A673 (cell line): ENCODE data around the gene ACSM4. TPM values are rescaled to one million over a fixed set of nuclear protein-coding genes. Genes with fewer than 3 reads are reported as not detected.

ENCODE experiments used
- BruUV-seq: library from RNA; stranded (reverse); fragments of 400-500 nt; replicated peaks from 2 replicates; lab custom pipeline; 2021; lab: Mats Ljungman, UMichigan
- CTCF ChIA-PET: fragments of 300-600 bp; sonication (Branson Sonifier 250); formaldehyde crosslinking; loops from one replicate; lab custom pipeline; 2022; ENCODE audit warnings: antibody characterized with exemption; lab: Charles Lee
- POLR2A ChIA-PET: fragments of 300-600 bp; sonication (Branson Sonifier 250); formaldehyde crosslinking; loops from one replicate; lab custom pipeline; 2022; ENCODE audit warnings: antibody characterized with exemption; ENCODE audit not compliant: low non-redundant PET; lab: Charles Lee
- DNase-seq: peaks from one replicate; pipeline ENCODE4 v3.0.0-alpha.2; 2015; ENCODE audit warnings: low spot score
- H3K27ac ChIP-seq: fragments of 200-600 bp; sonication (generic); 2 replicates; pipeline ENCODE4 v1.5.1; 2016; ENCODE audit warnings: mixed run types, low read depth, mild to moderate bottlenecking, mixed read lengths, antibody characterized with exemption, low read length; ENCODE audit not compliant: poor library complexity, severe bottlenecking
- H3K27me3 ChIP-seq: fragments of 200-600 bp; sonication (generic); replicated peaks from 2 replicates; pipeline ENCODE4 v1.6.1; 2017; ENCODE audit warnings: mixed run types, low read depth, mild to moderate bottlenecking, mixed read lengths, antibody characterized with exemption, low read length; ENCODE audit not compliant: insufficient read depth, poor library complexity
- H3K36me3 ChIP-seq: fragments of 200-600 bp; sonication (generic); 2 replicates; pipeline ENCODE4 v1.6.1; 2016; ENCODE audit warnings: mixed run types, mild to moderate bottlenecking, mixed read lengths, antibody characterized with exemption, low read length; ENCODE audit not compliant: insufficient read depth, poor library complexity, severe bottlenecking
- H3K4me1 ChIP-seq: fragments of 200-600 bp; sonication (generic); 2 replicates; pipeline ENCODE4 v1.6.1; 2017; ENCODE audit warnings: mixed run types, mild to moderate bottlenecking, mixed read lengths, antibody characterized with exemption, low read length; ENCODE audit not compliant: insufficient read depth, poor library complexity, severe bottlenecking
- H3K4me3 ChIP-seq: fragments of 200-600 bp; sonication (generic); 2 replicates; pipeline ENCODE4 v1.5.1; 2016; ENCODE audit warnings: low read depth, mixed run types, mild to moderate bottlenecking, mixed read lengths, low read length; ENCODE audit not compliant: poor library complexity, severe bottlenecking
- H3K9me3 ChIP-seq: fragments of 200-600 bp; sonication (generic); 2 replicates; pipeline ENCODE4 v1.6.1; 2016; ENCODE audit warnings: mixed run types, low read depth, mild to moderate bottlenecking, mixed read lengths, antibody characterized with exemption, low read length; ENCODE audit not compliant: poor library complexity, severe bottlenecking
- CTCF ChIP-seq: fragments of 300-800, 200-600 bp; sonication (generic); conservative IDR thresholded peaks from 2 replicates; pipeline ENCODE4 v1.5.1; 2017; ENCODE audit warnings: low read depth, mild to moderate bottlenecking, antibody characterized with exemption, low read length, moderate library complexity, mixed read lengths
- EZH2 ChIP-seq: fragments of 200-600 bp; sonication (generic); IDR thresholded peaks from 2 replicates; pipeline ENCODE4 v1.6.1; 2017; ENCODE audit warnings: borderline replicate concordance, low read depth, mild to moderate bottlenecking, mixed read lengths, antibody characterized with exemption, low read length; ENCODE audit not compliant: poor library complexity, severe bottlenecking
- intact Hi-C: fragments of 100-400 bp; cut with micrococcal nuclease; formaldehyde crosslinking; loops from one replicate; pipeline ENCODE4 v1.10.0; 2022; ENCODE audit not compliant: unreplicated experiment
- total RNA-seq: library from RNA; stranded (reverse); gene quantifications from 2 replicates; pipeline ENCODE4 v1.2.3, GENCODE V29; 2021

The ACSM4 gene
- total RNA-seq, 1 experiment from 2014 or later, result not detected

- DNase-seq, result no peak
- Histone ChIP-seq H3K36me3 (no peaks in the 10 kb centered on the region), H3K9me3 (no peaks in the 10 kb centered on the region), H3K27me3 (peaks cover 15% of the 10 kb centered on the region), H3K27ac (no peak overlapping the region), H3K4me1 (no peaks in the 10 kb centered on the region), H3K4me3 (no peak overlapping the region)
- ChIA-PET POLR2A (no interaction called here), CTCF (no interaction called here)
- TF ChIP-seq CTCF (no peak), EZH2 (no peak)
- no TSS peak for BruUV-seq
- intact Hi-C loops, result loop anchor here (5.0 kb wide), 1 partner anchor 87 kb away; no protein-coding TSS in a partner anchor
These were observed 71.3 kb downstream of the ACSM4 start for GRCh38 chr12:7375145-7375543.

- CTCF ChIA-PET, result no interaction called here
- Histone ChIP-seq H3K36me3 (no peaks in the 10 kb centered on the region), H3K27ac (no peak overlapping the region), H3K27me3 (peaks cover 15% of the 10 kb centered on the region), H3K4me3 (no peak overlapping the region), H3K4me1 (no peaks in the 10 kb centered on the region), H3K9me3 (no peaks in the 10 kb centered on the region)
- POLR2A ChIA-PET, result no interaction called here
- TF ChIP-seq CTCF (no peak), EZH2 (no peak)
- DNase-seq, result no peak
- intact Hi-C loops, result loop anchor here (5.0 kb wide), 1 partner anchor 86 kb away; no protein-coding TSS in a partner anchor
- no TSS peak for BruUV-seq
These were observed 72.3 kb downstream of the ACSM4 start for GRCh38 chr12:7376196-7376595.

Other genes starting within 250 kb of the ACSM4 start
- 1.9 and 3.1 TPM in 2 replicates for gene C1S, start 243.4 kb upstream of the ACSM4 start, total RNA-seq
- gene C1R, start 211.6 kb upstream of the ACSM4 start, total RNA-seq, result 10.9 and 15.0 TPM in 2 replicates
- gene C1RL, start 194.9 kb upstream of the ACSM4 start, total RNA-seq, result 2.4 and 4.0 TPM in 2 replicates
- gene RBP5, start 175.2 kb upstream of the ACSM4 start, total RNA-seq, result not detected in 2 replicates
- gene CLSTN3, start 173.7 kb upstream of the ACSM4 start, total RNA-seq, result 10.7 and 12.1 TPM in 2 replicates
- gene PEX5, start 114.4 kb upstream of the ACSM4 start, total RNA-seq, result 36.9 and 42.7 TPM in 2 replicates
- gene CD163L1, start 140.1 kb downstream of the ACSM4 start, total RNA-seq, result 0.52 and 1.5 TPM in 2 replicates
- 0.41 TPM in 1 of 2 replicates, not detected in the other for gene CD163, start 199.7 kb downstream of the ACSM4 start, total RNA-seq